Loucy (cell line): ENCODE measurements around the gene GSG1L.

Source experiments
- CTCF ChIP-seq: fragments of 200-600 bp; sonication (generic); conservative IDR thresholded peaks from 2 replicates; pipeline ENCODE4 v1.5.1; 2014; ENCODE audit warnings: mild to moderate bottlenecking, antibody characterized with exemption, low read length
- EZH2phosphoT487 ChIP-seq: fragments of 200-600 bp; IDR thresholded peaks from 2 replicates; pipeline ENCODE4 v1.6.1; 2018; ENCODE audit warnings: antibody characterized with exemption, mild to moderate bottlenecking, moderate library complexity, borderline replicate concordance

- TF ChIP-seq CTCF (no peak), EZH2phosphoT487 (no peak)
These were observed 240.5 kb downstream of the GSG1L start for GRCh38 chr16:27822996-27823395.
